ENCODE measurements around the gene RPL10.
A peak's percentile ranks its signal among the peaks of the same experiment; 100 is the strongest.
"Not testable (repeated sequence)": the region's sequence is repeated elsewhere in the genome, so short reads cannot be mapped to it uniquely, and the experiment has no call there.

RPL10 gene

GRCh38 chrX:154380787-154381186 is 17.4 kb upstream of the RPL10 start:
- H3K27ac ChIP-seq, result peak overlapping the region; percentile 91; the same call in 1 of the 2 replicates
- no peak for TF ChIP-seq CTCF (conservative IDR thresholded peaks at IDR 0.05)

- no peak for TF ChIP-seq CTCF (conservative IDR thresholded peaks at IDR 0.05)
These were observed 16.9 kb upstream of the RPL10 start for GRCh38 chrX:154381271-154381670.

GRCh38 chrX:154382483-154383069 is 15.6 kb upstream of the RPL10 start:
- TF ChIP-seq CTCF (conservative IDR thresholded peaks at IDR 0.05), result no peak
- H3K27ac ChIP-seq, result no peak overlapping the region

More at GRCh38 chrX:154381271-154381670, 16.9 kb upstream of the RPL10 start:
- H3K27ac ChIP-seq, result no peak overlapping the region

- TF ChIP-seq CTCF (conservative IDR thresholded peaks at IDR 0.05), result no peak
- H3K27ac ChIP-seq, result no peak overlapping the region
These were observed 14.6 kb upstream of the RPL10 start for GRCh38 chrX:154383359-154384283.

GRCh38 chrX:154384284-154384892 is 13.8 kb upstream of the RPL10 start:
- 0 out of 2 replicates have a peak, but pooled peaks have one; percentile 22 for TF ChIP-seq CTCF (conservative IDR thresholded peaks at IDR 0.05)
- no peak overlapping the region for H3K27ac ChIP-seq

- H3K27ac ChIP-seq, result not testable (repeated sequence)
These were observed 10.1 kb upstream of the RPL10 start for GRCh38 chrX:154388094-154388493.

- H3K27ac ChIP-seq, result not testable (repeated sequence)
These were observed 9.5 kb upstream of the RPL10 start for GRCh38 chrX:154388649-154389048.

GRCh38 chrX:154389812-154390747 is 8.1 kb upstream of the RPL10 start:
- not testable (repeated sequence) for H3K27ac ChIP-seq

- H3K27ac ChIP-seq, result 0 out of 2 replicates have a peak overlapping the region, but pooled peaks have one; percentile 97
These were observed 1.8 kb upstream of the RPL10 start for GRCh38 chrX:154396363-154396762.
